HG03103 (cell line): Measurements from ENCODE around the gene TBC1D5.

Experiments
- ATAC-seq: cut with Tn5 transposase; IDR thresholded peaks from one replicate; pipeline ENCODE4 v1.9.1; 2021; ENCODE audit warnings: low read depth; ENCODE audit not compliant: unreplicated experiment

TBC1D5 gene

DNA sequence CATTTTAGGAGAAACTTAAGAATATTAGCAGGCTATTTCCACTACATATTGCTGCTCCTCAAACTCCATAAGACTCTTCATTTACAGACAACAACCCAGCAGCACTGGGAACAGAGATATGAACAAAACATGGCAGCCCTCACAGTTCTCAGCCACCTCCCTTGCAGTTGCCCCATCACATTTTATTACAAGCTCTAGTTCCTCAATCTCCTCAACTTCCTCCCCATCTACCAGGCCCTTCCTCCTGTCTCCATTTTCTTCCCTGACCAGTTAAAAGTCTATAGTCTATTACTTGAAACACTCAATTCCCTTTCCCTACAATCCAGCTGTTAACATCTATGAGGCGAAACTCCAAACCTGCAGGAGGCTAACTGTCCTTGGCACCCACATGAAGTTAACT is 412.5 kb downstream of the TBC1D5 start:
- ATAC-seq = no peak

DNA sequence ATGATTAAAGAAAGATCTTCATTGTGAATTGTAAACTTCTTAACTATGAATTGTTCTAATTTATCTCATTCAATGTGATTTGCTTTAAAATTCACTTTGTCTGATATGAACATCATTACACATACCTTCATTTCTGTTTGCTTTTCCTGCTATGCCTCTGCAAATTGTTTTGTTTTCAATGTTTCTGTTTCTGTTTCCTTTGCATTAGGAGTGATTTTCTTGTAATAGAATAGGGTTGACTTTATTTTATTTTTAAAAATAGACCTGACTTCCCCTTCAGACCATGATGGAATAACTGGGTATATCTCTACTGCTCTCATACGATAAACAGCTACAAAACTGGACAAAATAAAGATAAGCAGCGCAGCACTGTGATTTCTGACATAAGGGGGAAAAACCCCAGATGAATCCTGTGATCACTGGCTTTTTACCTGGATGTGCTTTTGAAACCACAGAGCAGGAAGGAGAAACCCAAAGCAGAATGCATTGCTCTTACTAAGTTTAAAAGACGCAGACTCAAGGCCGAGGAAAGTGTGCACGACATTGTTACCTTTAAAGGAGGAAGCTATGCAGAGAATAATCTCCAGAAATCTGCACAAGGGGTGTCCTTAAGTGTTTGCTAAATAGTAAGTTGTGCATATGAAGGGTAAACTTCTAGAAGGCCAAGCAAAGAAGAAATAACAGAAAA is 420.2 kb downstream of the TBC1D5 start:
- ATAC-seq = peak; percentile 64

DNA sequence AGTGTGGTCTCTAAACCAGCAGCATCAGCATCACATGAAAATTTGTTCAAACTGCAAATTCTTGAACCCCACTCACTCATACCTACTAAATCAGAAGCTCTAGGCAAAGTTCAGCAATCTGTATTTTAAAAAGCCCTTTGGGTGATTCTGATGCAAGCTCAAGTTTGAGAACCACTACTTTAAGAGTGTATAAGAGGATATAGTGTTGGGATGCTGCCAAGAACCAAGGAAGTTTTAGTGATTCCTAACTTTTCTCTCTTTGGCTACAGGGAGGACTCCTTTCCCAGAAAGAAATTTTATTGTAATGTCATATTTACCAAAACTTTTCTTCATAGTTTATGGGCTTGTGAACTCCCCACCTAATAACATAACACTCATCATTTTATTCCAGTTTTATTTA is 422.2 kb downstream of the TBC1D5 start:
- ATAC-seq = no peak

DNA sequence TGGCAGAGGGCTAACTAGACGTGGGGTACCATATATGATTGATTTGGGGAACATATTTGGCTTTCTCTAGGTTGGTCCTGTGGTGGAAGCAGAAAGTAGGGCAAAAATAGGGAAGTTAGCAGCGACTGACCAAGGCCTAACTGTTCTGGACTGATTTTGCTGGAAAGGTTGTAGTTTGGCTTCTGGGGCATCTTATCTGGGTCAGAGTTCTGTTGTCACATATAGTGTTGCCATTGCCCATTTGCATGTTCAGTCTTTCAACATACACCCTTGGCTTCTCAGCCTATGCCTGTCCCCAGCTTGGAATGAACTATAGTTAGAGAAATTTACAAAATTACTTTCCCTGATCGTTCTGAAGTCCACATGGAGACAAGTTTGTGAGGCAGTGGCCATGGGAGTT is 426.5 kb downstream of the TBC1D5 start:
- no peak for ATAC-seq

DNA sequence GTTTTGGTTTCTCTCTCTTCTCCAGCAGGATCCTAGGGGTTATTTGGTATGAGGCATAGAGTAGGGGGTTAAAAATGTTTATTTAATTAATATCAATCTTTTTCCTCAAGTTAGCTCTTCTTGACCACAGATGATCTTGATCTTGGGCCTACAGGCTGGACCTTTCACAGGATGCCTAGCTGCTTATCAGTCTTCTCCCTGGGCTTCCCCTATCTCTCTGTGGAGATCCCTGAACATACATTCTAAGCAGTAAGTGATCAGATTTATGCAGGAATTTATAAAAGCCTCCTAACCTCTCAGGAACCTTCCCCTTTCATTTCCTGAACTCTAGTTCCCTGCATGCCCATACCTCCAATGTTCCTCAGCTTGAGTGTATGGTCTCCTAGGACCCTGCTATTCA is 428.3 kb downstream of the TBC1D5 start:
- ATAC-seq = no peak

DNA sequence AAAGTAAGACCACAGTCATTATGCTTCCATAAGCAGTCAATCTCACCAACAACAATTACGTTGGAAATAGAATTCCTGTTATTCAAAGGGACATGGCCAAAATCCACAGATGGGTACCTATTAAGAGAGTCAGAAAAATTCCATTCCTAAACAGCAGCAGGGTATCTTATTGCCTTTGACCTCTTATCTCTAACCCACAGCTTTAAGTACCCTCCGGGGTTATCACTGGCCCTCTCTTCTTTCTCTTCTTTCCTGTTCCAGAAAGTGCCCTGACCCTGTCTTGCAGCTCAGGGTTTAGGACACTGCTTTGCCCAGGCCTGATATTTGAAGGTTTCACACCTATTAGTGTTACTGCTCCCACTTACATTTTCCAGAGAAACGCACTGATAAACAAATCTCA is 428.7 kb downstream of the TBC1D5 start:
- no peak for ATAC-seq

DNA sequence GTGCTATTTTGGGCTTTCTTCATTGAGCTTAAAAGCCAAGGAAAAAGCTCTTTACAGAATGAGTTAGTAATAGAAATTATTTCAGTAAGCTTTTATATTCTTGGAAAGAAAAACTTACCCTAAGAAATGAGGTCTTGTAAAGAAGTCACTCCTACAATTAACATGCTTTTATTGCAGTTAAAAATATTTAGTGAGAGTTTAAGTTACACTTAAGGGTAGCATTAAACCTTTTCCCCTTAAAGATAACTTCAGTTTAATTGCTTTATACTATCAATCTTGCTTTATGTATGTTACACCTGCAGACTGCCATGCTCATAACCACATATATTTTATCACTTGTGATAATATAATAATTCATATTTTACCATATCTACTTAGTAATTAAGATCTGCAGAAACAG is 431.4 kb downstream of the TBC1D5 start:
- no peak for ATAC-seq

DNA sequence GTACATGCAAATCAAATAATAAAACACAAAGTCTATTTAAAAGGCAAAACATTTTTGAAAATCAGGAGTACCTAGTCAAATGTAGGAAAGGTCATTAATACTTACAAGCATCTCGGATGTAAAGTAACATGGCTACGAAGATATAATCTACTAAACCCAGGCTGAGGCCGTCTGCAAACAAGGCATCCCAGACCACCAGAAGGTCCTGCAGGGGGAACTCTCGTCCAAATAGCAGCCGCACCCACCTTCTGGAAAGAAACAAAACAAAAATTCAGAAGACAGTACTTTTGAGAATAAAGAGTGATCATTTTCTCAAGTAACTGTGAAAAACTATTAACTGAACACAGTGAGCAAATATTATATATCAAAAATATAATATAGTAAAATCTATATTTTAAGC is 434.5 kb downstream of the TBC1D5 start:
- ATAC-seq = no peak

DNA sequence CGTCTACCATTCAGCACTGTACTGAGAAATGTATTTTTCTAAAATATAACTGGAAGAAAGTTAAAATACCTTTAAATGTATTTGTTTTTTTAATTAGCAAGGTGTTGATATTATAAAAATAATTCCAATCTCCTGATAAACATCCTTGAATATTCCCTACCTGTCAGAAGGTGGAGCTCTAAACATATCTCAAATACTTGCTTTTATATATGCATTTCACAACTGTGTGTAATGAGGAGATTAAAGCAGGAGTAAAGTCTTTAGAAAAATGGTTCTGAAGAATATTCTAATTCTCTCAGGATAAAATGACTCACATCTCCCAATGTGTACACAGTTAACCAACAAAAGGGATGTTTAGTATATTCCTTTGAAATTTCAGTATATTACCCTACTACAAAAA is 434.9 kb downstream of the TBC1D5 start:
- ATAC-seq = no peak

DNA sequence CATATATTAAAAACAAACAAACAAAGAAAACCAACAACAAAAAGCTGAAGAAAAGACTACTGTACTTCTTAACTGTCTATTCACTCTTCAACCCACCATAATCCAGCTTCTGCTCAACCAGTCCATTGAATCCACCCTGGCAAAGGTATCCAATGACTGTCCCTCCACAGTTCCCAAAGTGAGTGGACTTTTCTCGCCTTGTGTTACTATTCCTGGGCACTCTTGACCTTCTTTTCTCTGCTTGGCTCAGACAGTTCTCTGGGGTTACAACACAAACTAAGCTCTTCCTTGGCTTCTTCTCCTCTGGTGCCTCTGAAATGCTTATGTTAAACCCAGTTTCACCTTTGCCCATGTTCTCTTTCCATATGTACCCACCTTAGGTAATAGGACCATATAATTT is 437.5 kb downstream of the TBC1D5 start:
- ATAC-seq = no peak

DNA sequence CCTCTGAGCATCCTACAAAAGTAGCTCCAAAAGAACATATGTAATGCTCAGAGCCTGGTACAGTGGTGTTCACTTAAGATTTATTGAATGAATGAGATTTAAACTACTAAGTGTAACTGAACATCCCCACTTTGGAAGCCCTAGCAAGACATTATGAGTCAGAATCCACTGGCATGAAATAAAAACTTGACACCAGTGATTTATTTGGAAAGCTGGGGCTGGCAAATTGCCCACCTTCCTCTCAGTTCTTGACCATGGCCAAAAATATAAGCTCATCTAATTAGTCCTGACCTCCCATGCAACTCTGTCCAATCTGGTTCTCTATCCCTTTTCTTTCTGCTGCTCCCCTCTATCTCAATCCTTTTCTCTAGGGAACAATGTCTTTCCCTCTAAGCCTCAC is 439.7 kb downstream of the TBC1D5 start:
- ATAC-seq = no peak

DNA sequence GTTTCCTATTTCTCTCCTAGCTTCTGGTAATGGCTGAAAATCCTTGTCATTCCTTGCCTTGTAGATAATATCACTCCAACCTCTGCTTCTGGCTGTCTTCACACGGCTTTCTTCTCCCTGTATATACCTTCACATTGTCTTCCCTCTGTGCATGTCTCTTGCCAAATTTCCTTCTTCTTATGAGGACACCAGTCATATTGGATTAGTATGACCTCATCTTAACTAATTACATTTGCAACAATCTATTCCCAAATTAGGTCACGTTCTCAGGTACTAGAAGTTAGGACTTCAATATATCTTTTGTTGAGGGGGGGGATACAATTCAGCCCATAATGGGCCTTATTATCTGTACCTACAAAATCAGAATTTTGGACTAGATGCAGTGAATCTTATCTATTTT is 440.3 kb downstream of the TBC1D5 start:
- no peak for ATAC-seq

DNA sequence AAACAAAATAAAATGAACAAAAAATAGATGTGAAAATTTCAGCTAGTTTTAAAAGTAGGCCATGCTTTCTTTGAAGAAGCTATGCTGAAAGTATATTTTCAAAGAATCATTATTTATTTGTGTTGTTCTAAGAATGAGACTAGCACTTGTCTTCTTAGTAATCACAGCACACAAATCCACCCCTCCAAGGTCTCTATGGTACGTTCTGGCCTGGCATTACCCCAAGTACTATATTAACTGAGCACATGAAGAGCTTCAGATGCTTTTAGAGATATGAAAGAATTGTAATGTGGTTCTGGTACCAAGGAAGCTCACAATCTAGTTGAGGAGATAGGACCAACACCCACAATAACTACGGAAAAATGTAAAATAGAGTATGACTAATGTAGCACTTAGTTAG is 441.2 kb downstream of the TBC1D5 start:
- ATAC-seq = no peak

DNA sequence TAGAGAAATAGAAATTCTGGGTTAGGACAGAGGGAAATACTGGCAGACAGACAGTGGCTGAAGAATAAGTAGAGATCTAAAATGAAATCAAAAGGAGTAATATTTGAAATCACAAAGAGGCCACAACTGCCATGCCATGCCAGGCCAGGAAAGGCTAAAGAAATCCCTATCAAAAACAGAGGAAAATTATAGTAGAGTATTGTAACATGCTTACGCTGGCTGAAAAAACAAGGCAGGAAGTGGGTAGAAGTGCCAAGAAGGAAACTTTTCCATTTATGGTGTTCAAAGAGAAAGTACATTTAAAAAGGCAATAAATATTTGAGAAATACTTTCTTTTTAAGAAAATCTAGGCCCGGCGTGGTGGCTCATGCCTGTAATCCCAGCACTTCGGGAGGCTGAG is 442.0 kb downstream of the TBC1D5 start:
- no peak for ATAC-seq

DNA sequence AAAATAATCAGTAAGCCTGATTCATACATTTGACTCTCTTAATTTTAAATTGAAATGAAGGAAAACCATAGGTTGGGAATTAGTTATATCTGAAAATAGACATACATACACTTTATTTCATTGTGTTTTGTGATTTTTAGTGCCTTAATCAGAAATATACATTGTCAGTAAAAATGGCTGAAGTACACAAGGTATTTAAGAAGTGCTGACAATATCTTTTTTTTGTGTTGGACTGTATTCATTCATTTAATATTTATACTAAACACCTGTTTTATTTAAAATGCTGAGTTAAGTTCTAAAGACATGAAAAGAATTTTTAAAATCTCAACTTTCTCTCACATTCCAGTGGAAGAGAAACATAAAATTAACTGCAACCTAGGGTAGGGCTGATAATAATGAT is 444.4 kb downstream of the TBC1D5 start:
- no peak for ATAC-seq

DNA sequence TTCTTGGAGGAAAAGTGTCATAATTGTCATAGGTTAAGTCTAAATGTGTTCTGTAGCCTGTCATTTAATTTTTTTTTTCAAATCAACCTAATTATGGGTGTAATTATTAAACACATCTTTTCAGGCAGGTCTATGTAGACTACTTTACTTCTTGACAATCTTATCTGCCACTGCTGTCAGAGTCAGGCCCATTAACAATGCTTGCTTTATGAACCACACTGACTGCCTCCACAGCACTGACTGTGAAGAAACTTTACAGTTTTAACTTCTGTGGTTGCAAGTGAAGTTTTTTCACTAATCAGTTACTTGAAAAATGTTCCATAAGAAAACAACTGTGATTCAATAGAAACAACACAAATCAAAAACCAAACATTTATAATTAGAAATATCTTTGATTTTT is 449.9 kb downstream of the TBC1D5 start:
- no peak for ATAC-seq

DNA sequence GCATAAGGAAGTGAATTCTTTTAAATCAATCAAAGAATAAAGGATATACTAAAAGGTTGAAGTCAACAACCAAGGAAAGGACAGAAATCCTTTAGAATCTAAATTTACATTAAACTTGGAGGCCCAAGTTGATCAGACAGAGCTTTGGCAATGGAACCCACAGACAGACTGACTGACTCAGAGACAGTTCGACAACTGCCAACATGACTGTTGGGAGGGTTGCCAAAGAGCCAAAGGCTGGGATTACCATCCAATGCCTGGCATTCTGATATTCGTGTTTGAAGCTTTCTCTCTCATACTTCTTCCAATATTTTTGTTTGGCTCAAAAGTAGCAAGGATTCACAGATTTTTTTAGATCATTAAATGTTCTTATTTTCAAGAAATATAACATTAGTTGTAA is 451.5 kb downstream of the TBC1D5 start:
- no peak for ATAC-seq

DNA sequence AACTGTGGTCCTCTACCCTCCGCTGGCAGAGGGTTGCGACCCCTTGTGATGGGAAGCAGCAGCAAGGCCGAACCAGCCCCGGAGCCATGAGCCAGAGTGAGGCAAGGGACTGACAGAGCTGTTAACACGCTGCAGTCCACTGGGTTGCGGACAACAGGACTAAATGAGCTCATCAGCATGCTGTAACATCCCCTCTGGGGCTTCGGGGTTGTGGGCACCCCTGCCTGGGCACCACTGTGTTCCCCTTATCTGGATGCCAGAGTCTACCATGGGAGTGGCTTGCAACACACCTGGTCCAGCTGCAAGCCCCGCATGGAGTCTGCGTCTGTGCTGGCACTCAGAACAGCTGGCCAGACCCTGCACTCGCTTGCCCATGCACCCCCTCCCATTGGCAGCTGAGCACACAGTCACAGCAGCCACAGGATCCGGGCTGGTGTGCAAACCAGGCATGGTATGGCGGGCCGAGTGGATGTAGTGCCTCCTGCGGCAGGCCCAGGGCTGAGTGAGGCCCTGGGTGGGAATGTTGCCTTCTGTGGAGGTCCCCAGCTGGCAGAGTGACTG is 453.5 kb downstream of the TBC1D5 start:
- ATAC-seq = no peak

DNA sequence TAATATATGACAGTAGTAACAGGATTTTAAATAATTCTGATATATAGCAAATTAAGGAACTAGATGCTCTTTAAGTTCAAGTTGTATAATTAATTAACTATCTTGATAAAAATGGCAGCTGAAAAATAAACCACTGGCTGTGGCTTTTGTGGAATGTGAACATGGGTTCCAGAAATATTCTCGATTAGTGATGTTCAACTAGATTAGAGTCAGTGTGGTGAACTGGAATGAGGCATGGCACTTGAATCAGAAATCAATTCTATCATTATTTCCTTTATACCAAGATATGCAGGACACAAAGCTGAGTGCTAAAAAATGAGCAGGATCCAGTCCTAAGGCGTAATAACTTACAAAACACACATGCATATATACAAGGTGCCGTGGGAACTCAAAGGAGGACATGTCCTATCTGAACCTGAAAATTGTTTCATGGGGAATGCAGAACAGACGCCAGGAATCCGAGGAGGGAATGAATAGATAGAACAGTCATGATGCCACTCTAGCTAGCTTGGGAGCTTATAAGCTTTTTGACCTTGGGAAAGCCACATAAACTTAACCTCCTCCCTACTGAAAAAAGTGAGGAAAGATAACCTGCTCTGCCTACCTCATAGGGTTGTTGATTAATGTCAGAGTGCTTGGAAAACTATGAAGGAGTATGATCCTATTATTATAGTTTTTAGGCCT is 455.3 kb downstream of the TBC1D5 start:
- ATAC-seq = no peak

DNA sequence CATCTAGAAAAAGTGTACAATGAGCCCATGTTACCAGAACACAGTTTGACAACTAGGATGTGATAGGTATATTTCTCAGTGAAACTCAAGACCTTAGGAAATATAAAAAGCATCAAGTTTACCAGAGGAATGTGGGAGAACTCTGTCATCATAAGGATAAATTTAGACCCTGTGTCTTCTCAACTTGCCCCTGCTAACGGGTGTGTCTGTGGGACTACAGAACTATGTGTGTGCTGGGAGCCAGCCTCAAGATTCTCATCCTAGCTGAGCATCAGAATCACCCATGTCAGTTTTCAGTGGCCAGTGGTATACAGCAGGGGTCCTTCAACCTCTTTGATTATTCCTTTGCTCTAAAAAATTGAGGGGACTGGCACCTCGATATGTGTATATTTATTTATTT is 464.4 kb downstream of the TBC1D5 start:
- no peak for ATAC-seq

DNA sequence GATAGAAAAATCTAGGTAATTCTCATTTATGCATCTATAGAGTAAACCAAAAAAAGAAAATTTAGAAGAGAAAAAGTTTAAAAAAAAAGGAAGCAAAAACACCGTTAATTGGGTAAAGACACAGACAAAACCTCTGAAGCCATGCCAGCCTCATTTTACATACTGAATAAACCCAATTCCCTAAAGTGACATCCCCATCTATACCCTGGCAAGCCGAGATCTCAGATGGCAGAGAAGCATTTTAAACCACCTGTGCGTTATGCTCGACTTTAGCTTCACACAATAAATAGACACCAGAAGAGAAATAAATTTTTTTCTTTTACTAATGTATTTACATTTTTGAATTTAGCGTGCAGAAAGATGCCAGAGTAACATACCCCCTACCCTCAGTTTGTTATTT is 475.6 kb downstream of the TBC1D5 start:
- ATAC-seq = no peak

DNA sequence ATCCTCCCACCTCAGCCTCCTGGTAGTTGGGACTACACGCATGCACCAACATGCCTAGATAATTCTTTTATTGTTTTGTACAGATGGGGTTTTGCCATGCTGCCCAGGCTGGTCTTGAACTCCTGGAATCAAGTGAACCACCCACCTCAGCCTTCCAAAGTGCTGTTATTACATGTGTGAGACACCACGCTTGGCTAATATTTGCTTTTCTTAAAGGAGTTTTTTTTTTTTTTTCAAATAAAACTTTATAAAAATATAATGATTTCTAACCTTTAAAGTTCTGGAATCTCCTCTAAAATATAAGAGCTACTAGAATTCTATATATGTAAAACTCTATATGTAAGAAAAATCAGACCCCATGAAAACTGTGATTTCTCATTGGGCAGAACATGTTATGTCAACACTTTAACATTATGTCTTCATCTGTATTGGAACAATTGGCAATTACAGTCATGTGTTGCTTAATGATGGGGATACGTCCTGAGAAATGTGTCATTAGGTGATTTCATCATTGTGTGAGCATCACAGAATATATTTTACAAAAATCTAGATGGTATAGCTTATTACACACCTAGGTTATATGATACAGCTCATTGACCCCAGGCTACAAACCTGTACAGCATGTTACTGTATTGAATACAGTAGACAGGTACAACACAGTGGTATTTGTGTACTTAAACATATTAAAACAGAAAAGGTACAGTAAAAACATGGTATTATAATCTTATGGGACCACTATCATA is 480.6 kb downstream of the TBC1D5 start:
- ATAC-seq = no peak
